Activated naive CD8-positive, alpha-beta T cell (primary cell): Measurements from ENCODE around the gene UBAP1L.
"Not testable (repeated sequence)": the region's sequence is repeated elsewhere in the genome, so short reads cannot be mapped to it uniquely, and the experiment has no call there.

Experiments used
- H3K27ac Mint-ChIP-seq: one replicate; pipeline ENCODE4 v1.8.0; 2021; ENCODE audit warnings: mixed read lengths
- H3K27me3 Mint-ChIP-seq: one replicate; pipeline ENCODE4 v1.8.0; 2021; ENCODE audit warnings: mixed read lengths
- H3K36me3 Mint-ChIP-seq: one replicate; pipeline ENCODE4 v1.8.0; 2021; ENCODE audit warnings: mixed read lengths
- H3K4me1 Mint-ChIP-seq: one replicate; pipeline ENCODE4 v1.8.0; 2021; ENCODE audit warnings: low read depth, mixed read lengths
- H3K4me3 Mint-ChIP-seq: one replicate; pipeline ENCODE4 v1.8.0; 2021; ENCODE audit warnings: mild to moderate bottlenecking, mixed read lengths
- H3K9me3 Mint-ChIP-seq: one replicate; pipeline ENCODE4 v1.8.0; 2021; ENCODE audit warnings: low read depth, mixed read lengths

Gene UBAP1L

GRCh38 chr15:65094294-65094995, 20.6 kb downstream of the UBAP1L start:
- no peak overlapping the region for H3K27ac Mint-ChIP-seq
- no peaks in the 10 kb centered on the region for H3K4me1 Mint-ChIP-seq

GRCh38 chr15:65093793-65094170, 21.2 kb downstream of the UBAP1L start:
- H3K27me3 Mint-ChIP-seq, H3K4me3 Mint-ChIP-seq, H3K4me1 Mint-ChIP-seq, H3K9me3 Mint-ChIP-seq, H3K27ac Mint-ChIP-seq, H3K36me3 Mint-ChIP-seq: not testable (repeated sequence)

More at GRCh38 chr15:65094294-65094995, 20.6 kb downstream of the UBAP1L start:
- no peaks in the 10 kb centered on the region for H3K9me3 Mint-ChIP-seq
- no peak overlapping the region for H3K4me3 Mint-ChIP-seq
- peaks cover 3% of the 10 kb centered on the region for H3K36me3 Mint-ChIP-seq
- no peaks in the 10 kb centered on the region for H3K27me3 Mint-ChIP-seq

DNA sequence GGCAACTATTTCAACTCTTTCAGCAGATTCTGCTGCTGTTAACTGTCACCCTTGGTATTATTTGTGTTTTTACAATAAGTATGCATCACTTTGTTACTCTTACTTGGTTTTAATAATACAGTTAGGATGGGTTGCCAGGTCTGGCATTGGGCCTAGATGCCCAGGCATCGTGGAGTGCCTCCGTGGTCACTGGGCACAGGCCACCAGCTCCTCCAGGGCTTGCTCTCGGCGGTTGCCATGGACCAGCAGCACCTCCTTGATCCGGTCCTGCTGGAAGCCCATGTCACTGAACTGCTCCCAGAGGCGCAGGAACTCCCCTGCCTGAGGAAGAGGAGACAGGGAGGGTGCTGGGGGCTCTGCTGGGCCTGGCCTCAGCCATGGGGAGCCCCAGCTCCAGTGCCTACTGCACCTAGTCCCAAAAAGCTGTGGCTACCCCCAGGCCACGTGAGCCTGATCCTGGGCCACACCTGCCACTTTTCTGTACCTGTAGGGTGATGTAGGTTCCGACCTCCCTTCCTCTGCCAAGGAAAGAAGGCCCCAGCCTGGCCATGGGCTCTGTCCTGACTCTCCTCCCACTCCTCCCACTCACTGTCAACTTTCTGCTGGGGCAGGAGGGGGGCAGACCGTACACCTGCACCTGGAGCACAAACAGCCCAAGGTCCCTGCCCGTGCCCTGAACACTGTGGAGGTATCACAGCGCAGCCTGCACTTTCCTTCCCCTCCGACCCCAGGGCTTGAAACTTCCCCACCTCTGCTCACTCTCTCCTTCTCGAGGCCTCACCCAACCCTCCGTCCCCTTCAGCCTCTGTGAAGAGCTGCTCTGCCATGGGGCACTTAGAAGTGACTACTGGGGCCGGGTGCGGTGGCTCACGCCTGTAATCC, 21.8 kb downstream of the UBAP1L start:
- H3K36me3 Mint-ChIP-seq = no peaks in the 10 kb centered on the region
- no peak overlapping the region for H3K4me3 Mint-ChIP-seq
- H3K27me3 Mint-ChIP-seq = no peaks in the 10 kb centered on the region
- no peak overlapping the region for H3K27ac Mint-ChIP-seq
- H3K9me3 Mint-ChIP-seq = no peaks in the 10 kb centered on the region
- no peaks in the 10 kb centered on the region for H3K4me1 Mint-ChIP-seq

DNA sequence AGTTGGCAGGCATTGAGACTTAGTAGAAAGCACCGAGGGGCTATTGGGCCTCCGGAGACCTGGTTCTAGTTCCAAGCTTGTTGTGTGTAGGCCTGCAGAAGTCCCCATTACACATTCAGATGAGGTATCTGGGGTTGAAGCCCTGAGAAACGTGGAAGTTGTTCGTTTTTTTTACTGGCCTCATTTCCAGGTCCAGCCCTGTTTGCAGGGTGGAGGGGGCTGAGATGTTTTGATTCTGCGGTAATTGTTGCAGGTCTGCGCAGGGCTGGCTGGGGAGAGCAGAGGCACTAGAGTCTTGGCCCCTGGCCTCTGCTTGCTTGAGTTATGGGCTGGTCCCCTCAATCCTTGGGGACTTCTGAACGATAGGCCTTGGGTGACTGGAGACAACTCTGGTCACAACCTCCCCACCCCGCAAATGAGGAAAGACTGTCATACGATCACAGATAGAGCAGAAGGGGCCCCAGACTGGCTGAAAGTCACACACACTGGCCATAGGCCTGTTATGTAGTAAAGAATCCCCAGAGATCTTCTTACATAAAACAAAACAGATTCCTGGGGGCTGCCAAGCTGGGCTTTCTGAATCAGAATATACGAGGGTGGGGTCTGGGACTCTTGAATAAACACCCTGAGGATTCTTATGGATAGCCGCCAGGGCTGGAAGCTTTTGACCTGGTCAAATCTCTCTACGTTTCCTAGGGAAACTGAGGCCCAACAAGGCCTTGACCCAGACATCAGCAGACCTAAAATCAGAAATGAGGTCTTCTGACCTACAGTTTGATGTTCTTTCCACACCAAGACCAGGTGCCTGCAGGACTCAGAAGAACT, 22.8 kb downstream of the UBAP1L start:
- Mint-ChIP-seq H3K4me1 (no peaks in the 10 kb centered on the region), H3K27ac (no peak overlapping the region), H3K4me3 (no peak overlapping the region), H3K27me3 (no peaks in the 10 kb centered on the region), H3K9me3 (no peaks in the 10 kb centered on the region), H3K36me3 (no peaks in the 10 kb centered on the region)

GRCh38 chr15:65089206-65089824, 25.7 kb downstream of the UBAP1L start:
- H3K27me3 Mint-ChIP-seq = no peaks in the 10 kb centered on the region
- H3K27ac Mint-ChIP-seq = no peak overlapping the region
- H3K4me3 Mint-ChIP-seq = no peak overlapping the region
- no peaks in the 10 kb centered on the region for H3K9me3 Mint-ChIP-seq
- H3K4me1 Mint-ChIP-seq = no peaks in the 10 kb centered on the region
- no peaks in the 10 kb centered on the region for H3K36me3 Mint-ChIP-seq

GRCh38 chr15:65088643-65089021, 26.4 kb downstream of the UBAP1L start:
- H3K27ac Mint-ChIP-seq = no peak overlapping the region
- H3K27me3 Mint-ChIP-seq = no peaks in the 10 kb centered on the region
- no peak overlapping the region for H3K4me3 Mint-ChIP-seq
- no peaks in the 10 kb centered on the region for H3K4me1 Mint-ChIP-seq
- no peaks in the 10 kb centered on the region for H3K36me3 Mint-ChIP-seq
- no peaks in the 10 kb centered on the region for H3K9me3 Mint-ChIP-seq

- Mint-ChIP-seq H3K27ac (no peak overlapping the region), H3K36me3 (no peaks in the 10 kb centered on the region), H3K4me3 (no peak overlapping the region), H3K4me1 (no peaks in the 10 kb centered on the region), H3K9me3 (no peaks in the 10 kb centered on the region), H3K27me3 (no peaks in the 10 kb centered on the region)
These were observed 26.9 kb downstream of the UBAP1L start for GRCh38 chr15:65087873-65088642.

- Mint-ChIP-seq H3K9me3 (no peaks in the 10 kb centered on the region), H3K36me3 (no peaks in the 10 kb centered on the region), H3K4me3 (no peak overlapping the region), H3K27ac (no peak overlapping the region), H3K4me1 (peaks cover 6% of the 10 kb centered on the region), H3K27me3 (no peaks in the 10 kb centered on the region)
These were observed 27.6 kb downstream of the UBAP1L start for GRCh38 chr15:65087411-65087810.

GRCh38 chr15:65086680-65087111, 28.3 kb downstream of the UBAP1L start:
- Mint-ChIP-seq H3K4me1 (peaks cover 13% of the 10 kb centered on the region), H3K9me3 (no peaks in the 10 kb centered on the region), H3K27ac (no peak overlapping the region), H3K4me3 (no peak overlapping the region), H3K27me3 (no peaks in the 10 kb centered on the region), H3K36me3 (no peaks in the 10 kb centered on the region)

- H3K9me3 Mint-ChIP-seq = no peaks in the 10 kb centered on the region
- H3K4me3 Mint-ChIP-seq = no peak overlapping the region
- H3K36me3 Mint-ChIP-seq = no peaks in the 10 kb centered on the region
- H3K27me3 Mint-ChIP-seq = no peaks in the 10 kb centered on the region
- peaks cover 16% of the 10 kb centered on the region for H3K4me1 Mint-ChIP-seq
- H3K27ac Mint-ChIP-seq = no peak overlapping the region
These were observed 28.9 kb downstream of the UBAP1L start for GRCh38 chr15:65085990-65086679.

- Mint-ChIP-seq H3K36me3 (no peaks in the 10 kb centered on the region), H3K4me1 (peaks cover 18% of the 10 kb centered on the region), H3K9me3 (no peaks in the 10 kb centered on the region), H3K27me3 (peaks cover 1% of the 10 kb centered on the region), H3K27ac (no peak overlapping the region), H3K4me3 (no peak overlapping the region)
These were observed 29.7 kb downstream of the UBAP1L start for GRCh38 chr15:65085207-65085753.

- Mint-ChIP-seq H3K27ac (no peak overlapping the region), H3K4me1 (peaks cover 18% of the 10 kb centered on the region), H3K36me3 (no peaks in the 10 kb centered on the region), H3K9me3 (no peaks in the 10 kb centered on the region), H3K27me3 (peaks cover 1% of the 10 kb centered on the region), H3K4me3 (no peak overlapping the region)
These were observed 30.3 kb downstream of the UBAP1L start for GRCh38 chr15:65084500-65085206.

DNA sequence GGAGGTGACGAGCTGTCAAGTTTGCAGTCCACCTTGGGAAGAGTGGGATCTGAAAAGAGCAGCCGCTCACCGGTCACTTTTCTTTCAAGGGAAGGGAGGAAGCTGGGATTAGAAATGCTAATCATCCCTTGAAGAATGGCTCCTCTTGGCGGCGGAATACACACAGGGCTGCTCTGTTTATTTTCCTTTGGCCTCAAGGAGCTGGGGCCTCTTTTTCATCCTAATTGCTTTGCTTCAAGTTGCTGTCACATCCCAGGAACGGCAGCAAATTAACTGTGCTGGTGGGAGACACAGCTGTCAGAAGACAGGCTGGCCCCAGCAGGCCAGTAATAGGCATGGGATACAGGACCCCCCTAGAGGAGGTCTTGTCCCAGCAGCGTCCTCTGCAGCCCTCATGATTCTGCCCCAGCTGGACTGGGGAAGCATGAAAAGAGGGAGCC, 31.7 kb downstream of the UBAP1L start:
- Mint-ChIP-seq H3K36me3 (no peaks in the 10 kb centered on the region), H3K27ac (no peak overlapping the region), H3K4me1 (peaks cover 18% of the 10 kb centered on the region), H3K4me3 (no peak overlapping the region), H3K27me3 (peaks cover 7% of the 10 kb centered on the region), H3K9me3 (no peaks in the 10 kb centered on the region)
